GF-D8 (cell line): ENCODE data around the gene SPPL2C.
"Not testable (repeated sequence)": the region's sequence is repeated elsewhere in the genome, so short reads cannot be mapped to it uniquely, and the experiment has no call there.

ENCODE experiments used
- DNase-seq: peaks from one replicate; lab custom pipeline; 2025; lab: John Stamatoyannopoulos, UW

SPPL2C gene

DNA sequence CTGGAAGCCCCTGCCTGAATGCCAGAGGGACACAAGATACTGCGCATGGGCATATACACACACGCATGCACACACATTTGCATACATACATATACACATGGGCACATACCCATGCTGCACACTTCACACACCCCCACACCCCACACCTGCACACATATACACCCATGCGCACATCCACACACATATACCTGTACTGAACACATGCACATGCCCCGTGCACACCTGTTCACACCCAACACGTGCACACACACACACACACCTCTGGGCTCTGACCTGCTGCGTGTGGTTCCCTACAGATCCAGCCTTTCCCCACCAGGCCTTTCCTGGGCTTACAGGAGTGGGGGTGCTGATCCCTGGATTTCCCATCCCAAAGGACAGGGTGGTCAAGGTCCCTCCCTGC is 6.3 kb downstream of the SPPL2C start:
- no peak for DNase-seq

DNA sequence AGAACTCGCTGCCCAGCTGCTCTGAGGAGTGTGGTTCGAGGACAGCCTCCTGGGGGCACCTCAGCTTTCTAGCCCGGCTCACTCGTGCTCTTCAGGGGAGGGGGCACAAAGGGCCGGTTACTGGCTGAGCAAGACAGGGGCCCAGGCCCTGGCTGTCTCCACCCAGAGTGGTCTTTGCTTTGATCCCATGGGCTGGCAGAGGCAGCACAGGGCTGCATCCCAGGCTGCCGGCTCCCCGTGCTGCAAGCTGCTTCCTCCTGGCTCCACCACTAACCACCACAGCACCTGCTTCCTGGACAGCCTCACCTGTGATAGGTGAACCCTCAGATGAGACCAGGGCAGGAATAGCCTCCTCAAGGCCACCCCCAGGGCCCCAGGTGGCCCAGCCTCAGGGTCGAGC is 6.8 kb downstream of the SPPL2C start:
- no peak for DNase-seq

DNA sequence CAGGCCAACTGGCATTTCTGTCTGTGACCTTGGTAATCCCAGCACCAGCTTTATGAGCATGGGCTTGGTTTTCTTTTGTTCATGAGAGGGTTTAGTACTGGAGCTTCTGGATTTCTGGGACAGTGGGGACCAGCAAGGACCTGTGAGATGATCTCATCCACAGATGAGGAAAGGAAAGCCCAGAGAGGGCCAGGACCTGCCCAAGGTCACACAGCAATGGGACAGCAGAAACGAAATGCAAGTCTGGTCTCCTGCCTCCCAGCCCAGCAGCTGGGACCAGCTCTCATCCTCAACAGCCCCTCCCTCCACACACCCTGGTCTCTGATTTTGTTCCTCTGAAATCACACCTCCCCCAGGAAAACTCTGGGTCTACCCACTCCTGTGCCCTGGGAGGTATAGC is 7.2 kb downstream of the SPPL2C start:
- DNase-seq, result no peak

DNA sequence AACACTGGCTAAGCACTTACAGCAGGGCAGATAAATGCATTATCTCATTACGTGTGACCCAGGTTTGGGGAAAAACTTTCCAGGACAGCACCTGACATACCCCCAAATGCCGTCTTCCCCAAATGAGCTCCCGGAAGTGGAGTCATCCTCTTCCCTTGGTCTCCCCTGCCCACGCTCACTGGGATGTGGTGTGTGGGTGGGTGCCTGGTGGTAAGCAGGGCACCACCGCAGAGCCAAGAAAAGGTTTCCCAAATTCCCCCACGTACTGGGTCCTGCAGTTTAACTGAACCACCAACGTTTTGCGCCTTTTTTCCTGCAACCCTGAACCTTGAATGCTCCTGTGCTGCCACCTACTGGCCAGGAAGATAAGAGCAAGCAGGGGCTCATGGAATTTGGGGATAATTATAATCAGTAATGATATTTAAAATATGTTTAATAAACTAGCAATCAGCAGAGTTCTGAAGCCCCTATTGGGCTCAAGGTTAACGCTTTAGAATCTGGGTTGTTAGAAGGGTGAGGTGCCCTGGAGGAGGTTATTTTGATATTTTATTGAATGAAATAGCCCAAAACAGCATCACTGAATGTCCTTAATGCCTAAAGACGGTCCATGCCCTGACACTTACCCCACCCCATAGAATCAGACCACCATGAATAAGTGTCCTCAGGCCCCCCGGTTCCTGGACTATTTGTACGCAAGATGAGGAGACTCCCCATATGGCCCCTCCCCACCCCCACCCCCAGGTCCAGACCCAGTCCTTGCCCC is 8.0 kb downstream of the SPPL2C start:
- DNase-seq, result no peak

DNA sequence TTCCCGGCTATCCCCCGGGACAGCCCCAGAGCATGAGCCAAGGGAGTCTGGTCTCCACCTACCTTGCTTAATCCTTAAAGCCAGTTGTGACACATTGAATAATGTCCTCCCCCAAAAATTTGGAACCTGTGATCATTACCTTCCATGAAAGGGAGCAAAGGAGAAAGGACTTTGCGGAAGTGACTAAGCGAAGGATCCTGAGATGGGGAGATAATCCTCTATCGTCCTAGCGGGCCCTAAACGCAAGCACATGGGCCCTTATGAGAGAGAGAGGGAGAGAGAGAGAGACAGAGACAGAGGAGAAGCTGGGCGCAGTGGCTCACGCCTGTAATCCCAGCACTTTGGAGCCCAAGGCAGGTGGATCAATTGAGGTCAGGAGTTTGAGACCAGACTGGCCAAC is 9.5 kb downstream of the SPPL2C start:
- DNase-seq, result no peak

DNA sequence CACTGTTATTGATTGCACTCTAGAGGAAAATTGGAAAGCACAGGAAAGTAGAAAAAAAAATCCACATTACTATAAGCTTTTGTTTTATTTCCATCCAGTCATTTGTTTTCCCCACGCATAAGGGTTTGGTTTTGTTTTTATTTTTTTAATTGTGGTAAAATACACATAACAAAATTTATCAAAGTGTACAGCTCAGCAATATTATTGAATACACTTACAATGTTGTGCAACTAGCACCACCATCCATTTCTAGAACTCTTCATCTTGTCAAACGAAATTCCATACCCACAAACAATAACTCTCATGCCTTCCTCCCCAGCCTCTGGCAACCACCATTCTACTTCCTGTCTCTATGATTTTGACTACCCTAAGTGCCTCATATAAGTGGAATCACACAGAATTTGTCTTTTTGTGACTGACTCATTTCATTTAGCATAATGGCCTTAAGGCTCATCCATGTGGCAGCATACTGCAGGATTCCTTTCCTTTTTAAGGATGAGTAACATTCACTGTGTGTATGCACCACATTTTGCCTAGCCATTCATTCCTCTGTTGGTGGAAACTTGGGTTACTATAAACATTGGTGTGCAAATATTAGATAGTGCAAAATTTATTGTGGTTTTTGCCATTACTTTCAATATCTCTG is 11.1 kb downstream of the SPPL2C start:
- DNase-seq, result no peak

DNA sequence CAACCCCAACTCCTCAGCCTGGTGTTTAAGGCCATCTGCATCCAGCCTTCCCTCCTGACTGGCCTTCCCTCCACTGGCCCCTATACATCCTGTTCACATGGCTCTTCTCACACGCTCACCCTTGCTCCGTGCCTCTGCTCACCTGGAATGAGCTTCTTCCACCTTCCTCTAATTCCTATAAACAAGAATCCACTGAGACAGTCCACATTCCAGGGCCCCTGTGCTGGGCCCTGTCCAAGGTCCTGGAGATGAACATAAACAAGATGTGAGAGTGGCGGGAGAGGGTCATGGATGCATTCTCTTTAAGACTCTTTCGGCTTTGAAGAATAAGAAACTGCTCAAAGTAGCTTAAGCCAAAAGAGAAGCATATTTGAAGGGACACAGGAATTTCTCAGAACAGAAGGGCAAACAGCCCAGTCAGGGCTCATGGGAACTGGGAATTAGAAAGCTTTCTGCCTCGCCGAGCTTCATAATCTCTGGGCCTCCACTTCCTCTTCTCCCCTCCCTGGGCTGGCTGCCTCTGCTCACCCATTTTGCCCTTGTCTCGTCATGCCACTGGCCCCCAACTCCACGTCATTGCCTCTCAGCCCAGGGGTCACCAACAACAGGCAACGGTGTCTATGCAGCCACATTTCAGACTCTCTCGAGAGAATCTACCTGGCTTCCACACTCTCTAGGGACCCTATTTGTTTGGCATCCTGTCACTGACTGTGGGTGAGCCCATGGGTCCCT is 13.5 kb downstream of the SPPL2C start:
- no peak for DNase-seq

DNA sequence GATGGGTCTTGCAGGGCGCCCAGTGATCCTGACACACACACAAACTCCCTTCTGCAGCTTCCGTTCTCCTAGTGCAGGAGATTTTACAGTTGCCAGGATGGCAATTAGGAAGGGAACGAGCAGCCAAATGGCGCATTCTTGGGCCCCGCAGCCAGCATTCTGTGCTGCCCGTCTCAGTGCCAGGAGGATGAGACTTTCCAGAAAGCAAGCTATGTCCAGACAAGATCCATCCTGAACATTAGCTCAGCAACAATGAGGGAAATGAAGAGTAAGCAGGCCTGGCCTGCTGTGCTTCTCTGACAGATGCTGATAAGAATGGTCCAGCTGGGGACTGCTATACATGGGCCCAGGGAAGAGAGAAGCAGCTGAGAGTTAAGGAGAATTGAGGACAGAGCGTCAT is 16.5 kb downstream of the SPPL2C start:
- DNase-seq, result no peak

DNA sequence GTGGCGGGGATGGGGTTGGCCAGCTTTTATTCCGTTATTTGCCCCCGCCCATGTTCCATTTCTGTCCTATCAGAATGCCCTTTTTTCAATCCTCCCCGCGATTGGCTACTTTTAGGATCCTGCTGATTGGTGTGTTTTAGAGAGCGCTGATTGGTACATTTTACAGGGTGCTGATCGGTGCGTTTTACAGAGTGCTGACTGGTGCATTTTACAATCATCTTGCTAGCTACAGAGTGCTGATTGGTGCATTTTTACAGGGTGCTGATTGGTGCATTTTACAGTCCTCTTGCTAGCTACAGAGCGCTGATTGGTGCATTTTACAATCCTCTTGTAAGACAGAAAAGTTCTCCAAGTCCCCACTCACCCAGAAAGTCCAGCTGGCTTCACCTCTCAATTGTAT is 17.4 kb downstream of the SPPL2C start:
- DNase-seq, result not testable (repeated sequence)

DNA sequence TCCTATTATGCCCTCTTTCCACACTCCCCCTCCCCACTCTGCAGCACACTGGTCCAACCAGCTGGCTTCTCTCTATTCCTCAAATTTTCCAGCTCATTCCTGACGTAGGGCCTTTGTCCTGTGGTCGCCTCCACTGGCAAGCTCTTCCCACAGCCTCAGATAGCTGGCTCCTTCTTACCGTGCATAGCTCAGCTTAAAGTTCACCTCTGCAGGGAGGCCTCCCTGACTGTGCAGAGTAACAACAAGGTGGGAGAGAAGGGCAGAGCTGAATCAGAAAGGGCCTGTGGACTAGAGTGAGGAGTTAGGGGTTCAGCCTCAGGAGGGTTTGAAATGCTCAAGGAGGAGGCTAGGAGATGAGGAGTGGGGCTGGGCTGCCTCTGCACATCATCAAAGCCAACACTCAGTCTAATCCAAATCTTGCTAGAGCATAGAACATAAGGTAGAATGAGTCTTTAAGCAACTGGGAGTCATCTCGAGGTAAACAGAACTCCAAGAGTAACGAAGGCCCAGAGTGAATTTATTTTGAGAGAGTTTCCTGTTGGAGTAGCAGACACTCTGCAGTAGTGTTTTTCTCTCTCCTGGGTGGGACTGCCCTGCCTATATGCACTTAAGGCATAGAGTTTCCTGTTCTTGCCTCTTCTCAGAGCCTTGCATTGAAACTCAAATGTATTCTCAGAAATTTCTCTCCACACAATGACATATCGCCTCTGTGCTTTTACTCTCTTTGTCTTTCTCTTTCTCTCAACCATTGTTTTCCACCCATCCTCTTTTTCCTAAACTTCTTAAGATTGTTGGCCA is 19.4 kb downstream of the SPPL2C start:
- no peak for DNase-seq

DNA sequence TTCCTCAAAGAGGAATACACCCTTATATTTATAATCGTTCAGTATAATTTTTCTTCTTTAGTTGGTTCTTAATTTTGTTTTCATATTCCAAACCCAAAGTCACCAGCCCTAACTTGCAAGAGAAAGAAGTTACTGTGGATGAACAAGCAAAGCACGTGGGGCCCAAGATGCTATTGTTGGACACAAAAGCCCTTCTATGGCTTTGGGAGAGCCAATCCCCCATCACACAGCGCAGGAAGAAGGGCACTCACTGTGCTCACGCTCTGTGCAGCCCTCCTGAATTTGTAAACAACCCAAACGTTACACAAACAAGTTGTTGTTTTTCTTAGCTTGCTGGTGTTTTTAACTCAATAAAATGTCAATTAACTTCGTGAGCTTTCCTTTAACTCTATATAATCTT is 22.5 kb downstream of the SPPL2C start:
- no peak for DNase-seq

DNA sequence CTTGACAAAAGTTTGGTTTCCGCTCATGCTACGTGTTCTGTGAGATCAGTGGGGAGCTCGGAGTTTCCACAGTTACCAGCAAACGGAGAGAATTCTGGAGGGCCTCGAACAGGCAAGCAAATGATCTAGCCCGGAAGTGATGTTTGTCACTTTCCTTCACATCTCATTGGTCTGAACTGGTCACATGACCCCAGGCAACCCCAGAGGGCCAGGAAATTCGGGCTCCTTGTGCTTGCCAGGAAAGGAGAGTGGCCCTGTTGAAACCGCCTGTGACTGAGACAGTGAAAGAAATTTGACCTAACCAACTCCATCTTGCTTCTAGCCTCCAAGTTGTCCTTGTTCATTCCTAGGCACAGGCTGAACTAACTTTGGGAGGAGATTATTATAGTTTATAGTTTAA is 23.0 kb downstream of the SPPL2C start:
- DNase-seq, result no peak

DNA sequence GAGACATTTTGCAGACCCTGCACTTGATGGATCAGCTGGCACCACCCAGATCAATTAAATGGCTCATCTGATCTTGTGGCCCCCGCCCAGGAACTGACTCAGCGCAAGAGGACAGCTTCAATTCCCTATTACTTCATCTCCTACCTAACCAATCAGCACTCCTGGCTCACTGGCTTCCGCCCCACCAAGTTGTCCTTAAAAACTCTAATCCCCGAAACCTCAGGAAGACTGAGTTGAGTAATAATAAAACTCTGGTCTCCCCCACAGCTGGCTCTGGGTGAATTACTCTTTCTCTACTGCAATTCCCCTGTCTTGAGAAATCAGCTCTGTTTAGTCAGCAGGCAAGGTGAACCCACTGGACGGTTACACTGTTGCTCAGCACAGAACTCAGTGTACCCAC is 23.6 kb downstream of the SPPL2C start:
- no peak for DNase-seq

DNA sequence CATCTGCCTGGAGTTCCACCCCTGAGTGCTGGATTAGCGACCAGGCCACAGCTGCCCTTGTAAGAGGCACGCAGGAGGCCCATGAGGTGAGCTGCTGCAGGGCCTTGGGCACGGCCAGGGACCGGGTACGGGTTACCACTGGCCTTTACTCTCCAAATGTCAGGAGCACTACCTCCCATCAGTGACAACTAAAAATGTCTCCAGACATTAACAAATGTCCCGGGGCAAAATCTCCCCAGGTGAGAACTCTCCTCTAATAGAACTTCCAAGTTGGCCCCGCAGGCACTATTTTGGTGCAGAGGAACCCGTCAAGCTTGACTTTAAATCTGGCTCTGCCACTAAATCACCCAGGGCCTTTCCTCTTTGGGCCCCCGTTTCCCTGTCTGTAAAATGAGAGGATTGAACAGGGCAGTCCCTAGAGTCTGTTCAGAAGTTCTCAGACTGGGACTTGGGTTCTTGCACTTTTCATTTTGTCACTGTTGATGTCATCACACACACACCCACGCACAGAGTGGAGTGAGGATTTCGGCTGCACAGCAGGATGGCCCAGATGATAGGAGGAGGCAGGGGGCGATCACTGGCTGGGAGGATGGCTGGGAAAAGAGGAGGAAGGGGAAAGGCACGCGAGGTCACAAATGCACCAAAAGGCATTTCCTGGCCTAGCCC is 25.1 kb downstream of the SPPL2C start:
- DNase-seq, result no peak

DNA sequence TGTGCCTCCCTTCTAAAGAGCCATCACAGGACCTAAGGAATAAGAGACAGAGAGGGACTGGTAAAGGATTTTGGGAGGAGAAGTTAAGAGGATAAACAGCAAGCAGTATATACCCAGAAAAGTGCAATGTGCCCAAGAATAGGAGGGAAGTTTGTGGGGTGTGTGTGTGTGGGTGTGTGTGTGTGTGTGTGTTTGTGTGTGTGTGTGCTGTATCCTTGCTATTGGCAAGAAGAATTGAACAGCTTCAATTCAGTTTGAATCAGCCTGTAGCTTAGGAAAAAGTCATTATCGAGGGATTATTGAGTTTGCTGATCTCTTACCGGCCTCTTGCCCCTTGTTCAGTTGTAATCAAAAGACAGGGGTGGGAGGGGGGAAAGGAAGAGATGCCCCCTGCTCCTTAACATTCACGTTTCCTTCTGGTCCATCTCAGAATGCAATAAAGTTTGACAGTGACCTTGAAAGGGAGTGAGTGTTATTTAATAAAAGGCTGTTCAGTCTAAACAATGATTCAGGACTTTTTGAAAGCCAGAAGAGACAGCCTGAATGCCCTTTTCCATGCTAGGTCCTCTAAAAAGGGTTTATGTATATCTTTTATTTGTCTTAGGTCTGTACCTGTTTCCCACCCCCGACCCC is 25.8 kb downstream of the SPPL2C start:
- DNase-seq, result no peak

DNA sequence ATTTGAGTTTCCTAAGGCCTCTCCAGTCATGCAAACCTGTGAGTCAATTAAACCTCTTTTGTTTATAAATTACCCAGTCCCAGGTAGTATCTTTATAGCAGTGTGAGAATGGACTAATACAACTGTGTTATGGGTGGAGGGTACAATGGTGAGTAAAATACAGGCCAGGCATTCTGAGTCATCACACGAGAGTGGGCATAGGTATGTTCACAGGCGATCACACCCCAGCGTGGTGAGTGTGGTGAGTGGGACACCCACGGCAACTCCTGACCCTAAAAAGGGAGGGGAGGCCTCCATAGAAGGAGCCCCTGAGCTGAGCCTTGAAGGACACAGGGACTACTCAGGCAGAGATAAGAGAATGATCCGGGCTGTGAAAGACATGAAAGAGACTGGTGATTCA is 27.0 kb downstream of the SPPL2C start:
- DNase-seq, result no peak

DNA sequence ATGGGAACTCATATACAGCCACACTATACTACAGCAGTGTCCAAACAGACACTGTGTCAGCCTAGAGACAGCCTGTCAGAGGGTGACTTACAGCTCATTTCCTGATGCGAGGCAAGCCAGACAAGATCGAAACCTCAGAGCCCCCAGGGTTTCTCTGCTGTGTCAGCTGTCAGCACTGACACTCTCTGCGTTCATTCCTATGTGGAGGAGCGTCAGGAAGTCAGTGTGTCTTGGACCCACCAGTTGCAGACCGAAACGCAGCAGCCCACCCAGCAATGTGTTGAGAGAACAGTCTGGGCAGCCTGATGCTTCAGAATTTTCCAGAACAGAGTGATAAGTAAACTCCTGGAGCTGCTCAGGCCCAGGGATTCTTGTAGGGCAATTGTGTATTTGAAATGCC is 29.0 kb downstream of the SPPL2C start:
- no peak for DNase-seq

DNA sequence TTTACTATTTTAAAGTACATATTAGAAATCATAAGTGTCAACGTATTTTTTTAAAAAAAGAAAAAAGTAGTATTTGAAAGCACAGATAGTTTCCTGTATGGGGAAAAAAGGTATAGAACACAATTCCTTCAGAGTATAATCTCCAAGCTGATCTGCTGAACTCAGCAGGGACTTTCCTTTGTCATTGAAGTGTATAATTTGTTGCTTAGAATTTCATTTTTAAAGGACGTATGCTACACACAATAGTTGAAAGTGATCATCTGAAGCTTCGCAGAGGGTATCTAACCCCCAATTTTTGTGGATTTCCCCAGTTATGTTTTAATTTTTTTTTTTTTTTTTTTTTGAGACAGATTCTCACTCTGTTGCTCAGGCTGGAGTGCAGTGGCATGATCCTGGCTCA is 29.5 kb downstream of the SPPL2C start:
- no peak for DNase-seq

DNA sequence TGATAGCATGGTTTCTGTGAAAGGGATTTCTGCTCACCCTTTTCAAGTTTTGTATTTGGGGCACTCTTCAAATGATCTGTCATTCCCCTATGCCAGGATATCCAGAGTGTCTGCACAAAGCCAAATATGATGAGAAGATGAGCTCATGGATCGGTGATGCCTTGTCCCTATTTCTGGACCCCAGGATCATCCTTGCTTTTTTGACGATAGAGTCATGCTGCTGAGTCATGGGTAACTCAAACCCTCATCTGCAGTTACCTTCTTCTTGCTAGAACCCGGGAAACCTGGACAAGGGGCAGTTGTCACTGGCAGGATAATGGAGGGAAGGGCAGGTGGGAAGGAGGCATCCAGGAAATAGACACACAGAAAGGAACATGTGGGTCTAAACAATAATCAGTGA is 31.9 kb downstream of the SPPL2C start:
- DNase-seq, result no peak

DNA sequence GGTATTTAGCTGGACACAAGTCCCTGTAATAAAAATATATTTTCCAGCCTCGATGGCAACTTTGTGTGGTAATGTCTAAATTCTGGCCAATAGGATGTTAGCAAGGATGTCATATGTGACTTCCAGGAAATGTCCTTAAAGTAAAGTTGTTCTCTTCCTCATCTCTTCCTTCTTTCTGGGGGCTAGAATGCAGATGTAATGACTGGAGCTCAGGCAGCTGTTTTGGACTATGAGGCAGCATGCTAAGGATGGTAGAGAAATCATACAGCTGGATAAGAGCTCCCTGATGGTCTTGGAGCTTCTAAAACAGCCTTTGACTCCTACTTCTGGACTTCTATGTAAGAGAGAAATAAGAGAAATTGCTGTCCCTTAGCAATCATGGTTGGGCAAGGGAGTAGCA is 32.8 kb downstream of the SPPL2C start:
- DNase-seq, result no peak

DNA sequence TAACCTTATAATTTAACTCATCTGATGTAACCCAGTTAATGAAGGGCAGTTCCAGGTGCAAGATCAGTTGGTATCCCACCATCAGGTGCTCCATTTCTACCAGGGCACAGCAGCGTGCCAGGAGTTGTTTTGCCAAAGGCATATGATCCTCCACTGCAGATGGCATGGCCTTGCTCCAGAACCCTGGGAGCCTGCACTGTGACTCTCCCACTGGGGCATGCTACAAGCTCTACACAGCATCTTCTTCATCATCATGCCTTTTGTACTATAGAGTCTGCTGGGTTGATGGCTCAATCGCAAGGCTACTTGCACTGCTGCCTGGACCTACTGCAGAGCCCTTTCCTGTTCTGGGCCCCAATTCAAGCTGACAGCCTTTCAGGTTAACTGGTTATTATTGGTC is 38.4 kb downstream of the SPPL2C start:
- DNase-seq, result no peak
